IMR-90 (cell line): Measurements from ENCODE around the gene TPH1. TPM values are rescaled to one million over a fixed set of nuclear protein-coding genes. Genes with fewer than 3 reads are reported as not detected.

Experiments
- ATAC-seq: fragments of 200-7000 bp; cut with Tn5 transposase; 2 replicates; pipeline ENCODE4 v1.9.1; 2020; ENCODE audit warnings: low read depth, mild to moderate bottlenecking, moderate library complexity
- BruUV-seq: library from RNA; stranded (reverse); fragments of 400-500 nt; replicated peaks from 2 replicates; lab custom pipeline; 2021; lab: Mats Ljungman, UMichigan
- CTCF ChIA-PET: fragments of 300-600 bp; formaldehyde crosslinking; extraction: SDS; loops from one replicate; lab custom pipeline; 2021; ENCODE audit warnings: antibody characterized with exemption; lab: Yijun Ruan, JAX
- POLR2A ChIA-PET: fragments of 300-600 bp; sonication (Branson Sonifier 250); formaldehyde crosslinking; loops from one replicate; lab custom pipeline; 2022; ENCODE audit warnings: antibody characterized with exemption; ENCODE audit not compliant: unreplicated experiment; lab: Charles Lee
- DNase-seq: peaks from one replicate; pipeline ENCODE4 v3.0.0; 2013
- H2AFZ ChIP-seq: replicated peaks from 2 replicates; pipeline ENCODE3; 2013; ENCODE audit warnings: low read length, mild to moderate bottlenecking; ENCODE audit not compliant: poor library complexity
- H2AK5ac ChIP-seq: 2 replicates; pipeline ENCODE4 v1.6.1; 2013; ENCODE audit warnings: low read depth, low read length, inconsistent platforms
- H2AK9ac ChIP-seq: replicated peaks from 2 replicates; pipeline ENCODE3; 2013; ENCODE audit warnings: mild to moderate bottlenecking, low read depth, low read length, moderate library complexity; ENCODE audit not compliant: poor library complexity
- H2BK120ac ChIP-seq: 2 replicates; pipeline ENCODE4 v1.6.1; 2013; ENCODE audit warnings: low read depth, low read length, inconsistent platforms
- H2BK15ac ChIP-seq: 3 replicates; pipeline ENCODE4 v1.6.1; 2013; ENCODE audit warnings: low read depth, low read length, inconsistent platforms
- H2BK20ac ChIP-seq: 2 replicates; pipeline ENCODE4 v1.6.1; 2013; ENCODE audit warnings: low read depth, mild to moderate bottlenecking, inconsistent platforms, low read length, moderate library complexity
- H2BK5ac ChIP-seq: 2 replicates; pipeline ENCODE4 v1.6.1; 2013; ENCODE audit warnings: mild to moderate bottlenecking, low read depth, low read length, inconsistent platforms; ENCODE audit not compliant: poor library complexity, severe bottlenecking
- H3K14ac ChIP-seq: replicated peaks from 2 replicates; pipeline ENCODE4 v1.6.1; 2013; ENCODE audit warnings: low read depth, low read length, inconsistent platforms
- H3K18ac ChIP-seq: 2 replicates; pipeline ENCODE4 v1.6.1; 2013; ENCODE audit warnings: low read depth, low read length, control low read depth
- H3K23ac ChIP-seq: 2 replicates; pipeline ENCODE4 v1.6.1; 2013; ENCODE audit warnings: low read depth, low read length, inconsistent platforms
- H3K27ac ChIP-seq: 2 replicates; pipeline ENCODE4 v1.5.1; 2013; ENCODE audit warnings: mild to moderate bottlenecking, control low read depth, low read length; ENCODE audit not compliant: insufficient read depth
- H3K27me3 ChIP-seq: 2 replicates; pipeline ENCODE4 v1.6.1; 2013; ENCODE audit warnings: low read length; ENCODE audit not compliant: control insufficient read depth, insufficient read depth
- H3K36me3 ChIP-seq: 2 replicates; pipeline ENCODE4 v1.6.1; 2013; ENCODE audit warnings: low read length, mixed read lengths; ENCODE audit not compliant: control insufficient read depth, insufficient read depth
- H3K4ac ChIP-seq: 2 replicates; pipeline ENCODE4 v1.6.1; 2013; ENCODE audit warnings: low read depth, low read length, inconsistent platforms
- H3K4me1 ChIP-seq: 2 replicates; pipeline ENCODE4 v1.6.1; 2013; ENCODE audit warnings: low read length, mixed read lengths; ENCODE audit not compliant: control insufficient read depth, insufficient read depth
- H3K4me2 ChIP-seq: 2 replicates; pipeline ENCODE4 v1.6.1; 2013; ENCODE audit warnings: low read depth, mild to moderate bottlenecking, control low read depth, low read length, moderate library complexity
- H3K4me3 ChIP-seq: 2 replicates; pipeline ENCODE4 v1.5.1; 2013; ENCODE audit warnings: low read depth, mild to moderate bottlenecking, control low read depth, low read length, moderate library complexity; ENCODE audit not compliant: insufficient read depth
- H3K56ac ChIP-seq: 2 replicates; pipeline ENCODE4 v1.6.1; 2013; ENCODE audit warnings: low read length, inconsistent platforms; ENCODE audit not compliant: insufficient read depth; ENCODE audit errors: extremely low read depth
- H3K79me1 ChIP-seq, 2 experiments: 2 replicates each; pipeline ENCODE4 v1.6.1; 2013; ENCODE audit warnings: low read length in 2 of 2, inconsistent platforms in 1 of 2, low read depth in 1 of 2
- H3K9ac ChIP-seq: 2 replicates; pipeline ENCODE4 v1.6.1; 2013; ENCODE audit warnings: low read depth, low read length, control low read depth
- H3K9me1 ChIP-seq: 2 replicates; pipeline ENCODE4 v1.6.1; 2013; ENCODE audit warnings: low read length, inconsistent platforms; ENCODE audit not compliant: insufficient read depth
- H3K9me3 ChIP-seq: 2 replicates; pipeline ENCODE4 v1.6.1; 2013; ENCODE audit warnings: low read length; ENCODE audit not compliant: control insufficient read depth, insufficient read depth
- H4K20me1 ChIP-seq: 2 replicates; pipeline ENCODE4 v1.6.1; 2013; ENCODE audit warnings: low read length, inconsistent platforms; ENCODE audit not compliant: insufficient read depth
- H4K5ac ChIP-seq: 2 replicates; pipeline ENCODE4 v1.6.1; 2013; ENCODE audit warnings: mild to moderate bottlenecking, low read depth, low read length, control low read depth
- H4K8ac ChIP-seq, 2 experiments: 2 replicates each; pipeline ENCODE4 v1.6.1; 2013; ENCODE audit warnings: low read depth in 2 of 2, low read length in 2 of 2, control low read depth in 1 of 2, inconsistent platforms in 1 of 2
- H4K91ac ChIP-seq: 2 replicates; pipeline ENCODE4 v1.6.1; 2013; ENCODE audit warnings: low read depth, low read length, inconsistent platforms; ENCODE audit not compliant: insufficient read depth
- BHLHE40 ChIP-seq: fragments of 150-350 bp; IDR thresholded peaks from 2 replicates; pipeline ENCODE4 v1.6.1; 2016; ENCODE audit warnings: mild to moderate bottlenecking, low read depth, low read length
- CEBPB ChIP-seq: IDR thresholded peaks from 2 replicates; pipeline ENCODE4 v1.6.1; 2012; ENCODE audit warnings: low read depth, low read length, improper control_type of control experiment
- ELK1 ChIP-seq: fragments of 150-350 bp; IDR thresholded peaks from 2 replicates; pipeline ENCODE4 v1.6.1; 2016; ENCODE audit warnings: low read depth, mild to moderate bottlenecking, low read length, moderate library complexity, borderline replicate concordance
- MAFK ChIP-seq: IDR thresholded peaks from 2 replicates; pipeline ENCODE4 v1.6.1; 2012; ENCODE audit warnings: low read depth, low read length, improper control_type of control experiment
- MAZ ChIP-seq: IDR thresholded peaks from 2 replicates; pipeline ENCODE4 v1.6.1; 2012; ENCODE audit warnings: low read depth, mild to moderate bottlenecking, low read length, improper control_type of control experiment, moderate library complexity, borderline replicate concordance
- RFX5 ChIP-seq: IDR thresholded peaks from 2 replicates; pipeline ENCODE4 v1.8.0; 2012; ENCODE audit warnings: low read depth, mild to moderate bottlenecking, low read length, moderate library complexity
- SMC3 ChIP-seq: fragments of 150-350 bp; IDR thresholded peaks from 2 replicates; pipeline ENCODE4 v1.6.1; 2016; ENCODE audit warnings: low read depth, mild to moderate bottlenecking, antibody characterized with exemption, low read length, moderate library complexity
- WGBS, 2 experiments: methylation state at CpG; one replicate each; pipeline versions ENCODE4 v1.1.5 to v1.1.7; 2013; ENCODE audit warnings: missing lambda C conversion rate in 2 of 2; ENCODE audit not compliant: insufficient read length in 1 of 2; ENCODE audit errors: extremely low coverage in 2 of 2; 5-methylcytosine and 5-hydroxymethylcytosine counted together
- dilution Hi-C: fragments of 300-500 bp; cut with HindIII; formaldehyde crosslinking; loops from one replicate; pipeline ENCODE4 v1.14.3; 2018; ENCODE audit warnings: low sequenced_read_pairs; ENCODE audit not compliant: unreplicated experiment
- in situ Hi-C: fragments of 300-500 bp; cut with MboI; formaldehyde crosslinking; loops from 3 replicates; pipeline ENCODE4 v1.14.3; 2019; ENCODE audit warnings: low sequenced_read_pairs, inconsistent platforms, mixed read lengths
- intact Hi-C: fragments of 100-400 bp; cut with micrococcal nuclease; formaldehyde crosslinking; loops from 2 replicates; pipeline ENCODE4 v1.10.0; 2022
- polyA plus RNA-seq, 3 experiments: library from polyadenylated mRNA; depleted of rRNA; stranded (reverse); fragments of >200 nt; gene quantifications; 2 replicates each; pipeline ENCODE4 v1.2.3, GENCODE V29; 2012; ENCODE audit warnings: low replicate concordance in 1 of 3
- total RNA-seq: library from RNA; depleted of rRNA; stranded (reverse); fragments of >200 nt; gene quantifications from 2 replicates; pipeline ENCODE4 v1.2.3, GENCODE V29; 2012

Gene TPH1
- total and polyA plus RNA-seq, 2 of the 4 experiments (the other 2 are of a cell fraction): under 0.01 to 0.07 TPM

GRCh38 chr11:18063125-18063524 lies 17.1 kb upstream of the TPH1 start:
- no peak overlapping the region for H4K5ac ChIP-seq

More at GRCh38 chr11:18063125-18063524, 17.1 kb upstream of the TPH1 start:
- DNase-seq (no peak), ATAC-seq (no peak)
- Histone ChIP-seq H2BK20ac (no peak overlapping the region), H2BK5ac (no peak overlapping the region), H4K20me1 (no peaks in the 10 kb centered on the region), H3K4me1 (no peaks in the 10 kb centered on the region), H2AK9ac (no peak overlapping the region), H3K9ac (no peak overlapping the region), H3K9me1 (no peaks in the 10 kb centered on the region), H3K27ac (no peak overlapping the region), H2BK15ac (no peak overlapping the region), H3K56ac (no peak overlapping the region), H3K4ac (no peak overlapping the region), H3K27me3 (no peaks in the 10 kb centered on the region), H3K4me2 (no peak overlapping the region), H3K79me1 (no peaks in the 10 kb centered on the region), H2AK5ac (no peak overlapping the region), H3K4me3 (no peak overlapping the region), H4K8ac (no peak overlapping the region), H3K9me3 (no peaks in the 10 kb centered on the region), H4K91ac (no peak overlapping the region), H3K23ac (no peak overlapping the region), H2AFZ (no peak overlapping the region), H2BK120ac (no peak overlapping the region), H3K18ac (no peak overlapping the region), H3K36me3 (no peaks in the 10 kb centered on the region), H3K14ac (no peak overlapping the region)
- WGBS, 2 experiments: no CpG with 5 or more reads among the region's 5 CpGs
- no TSS peak for BruUV-seq
- CTCF ChIA-PET: no interaction called here
- in situ Hi-C loops (no loop called here), dilution Hi-C loops (no loop called here), intact Hi-C loops (no loop called here)
- TF ChIP-seq ELK1 (no peak), MAZ (no peak), CEBPB (no peak), BHLHE40 (no peak), MAFK (no peak), RFX5 (no peak), SMC3 (no peak)
- POLR2A ChIA-PET: no interaction called here
